GM19397 (cell line): ENCODE measurements around the gene RHAG.
"Not testable (repeated sequence)": the region's sequence is repeated elsewhere in the genome, so short reads cannot be mapped to it uniquely, and the experiment has no call there.

Source experiments
- ATAC-seq: cut with Tn5 transposase; IDR thresholded peaks from one replicate; pipeline ENCODE4 v1.9.1; 2021; ENCODE audit warnings: mild to moderate bottlenecking, moderate library complexity; ENCODE audit not compliant: unreplicated experiment

The RHAG gene

GRCh38 chr6:49636713-49637349 lies at the start of gene RHAG:
RHAG (minus strand) TSS chr6:49636839; CDS start chr6:49636812, 27 bp downstream.
- no peak for ATAC-seq

GRCh38 chr6:49676671-49677281 lies 40.1 kb upstream of the RHAG start:
- ATAC-seq: no peak

DNA sequence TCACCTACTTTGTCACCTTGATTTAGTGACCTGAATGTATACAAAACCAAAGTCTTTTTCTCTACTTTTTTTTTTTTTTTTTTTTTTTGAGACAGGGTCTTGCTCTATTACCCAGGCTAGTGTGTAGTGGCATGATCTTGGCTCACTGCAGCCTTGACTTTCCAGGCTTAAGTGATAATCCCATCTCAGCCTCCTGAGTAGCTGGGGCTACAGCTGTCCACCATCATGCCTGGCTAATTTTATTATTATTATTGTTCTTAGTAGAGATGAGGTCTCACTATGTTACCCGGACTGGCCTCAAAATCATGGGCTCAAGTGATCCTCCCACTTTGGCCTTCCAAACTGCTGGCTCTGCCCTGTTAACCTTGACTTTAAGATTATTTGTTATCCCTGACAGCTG lies 39.2 kb upstream of the RHAG start:
- ATAC-seq: no peak

DNA sequence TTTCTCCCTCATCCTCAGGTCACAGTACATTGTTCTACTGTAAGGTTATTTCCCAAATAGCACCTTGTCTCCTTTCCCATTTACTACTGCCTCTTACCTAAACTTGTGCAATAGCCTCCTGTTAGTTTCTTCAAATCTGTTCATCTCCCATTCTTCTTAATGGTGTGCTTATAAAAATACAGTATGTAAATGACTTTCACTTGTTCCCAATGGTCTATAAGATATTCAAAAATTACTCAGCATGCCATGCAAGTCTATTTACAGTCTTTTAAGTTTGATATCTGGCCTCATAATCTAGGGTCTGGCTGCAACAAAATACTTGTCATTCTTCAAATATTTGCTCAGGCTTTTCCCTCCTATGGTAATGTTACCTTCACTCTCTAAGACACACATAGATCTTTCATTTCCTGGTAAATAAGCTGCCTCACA lies 31.5 kb upstream of the RHAG start:
- ATAC-seq: no peak

DNA sequence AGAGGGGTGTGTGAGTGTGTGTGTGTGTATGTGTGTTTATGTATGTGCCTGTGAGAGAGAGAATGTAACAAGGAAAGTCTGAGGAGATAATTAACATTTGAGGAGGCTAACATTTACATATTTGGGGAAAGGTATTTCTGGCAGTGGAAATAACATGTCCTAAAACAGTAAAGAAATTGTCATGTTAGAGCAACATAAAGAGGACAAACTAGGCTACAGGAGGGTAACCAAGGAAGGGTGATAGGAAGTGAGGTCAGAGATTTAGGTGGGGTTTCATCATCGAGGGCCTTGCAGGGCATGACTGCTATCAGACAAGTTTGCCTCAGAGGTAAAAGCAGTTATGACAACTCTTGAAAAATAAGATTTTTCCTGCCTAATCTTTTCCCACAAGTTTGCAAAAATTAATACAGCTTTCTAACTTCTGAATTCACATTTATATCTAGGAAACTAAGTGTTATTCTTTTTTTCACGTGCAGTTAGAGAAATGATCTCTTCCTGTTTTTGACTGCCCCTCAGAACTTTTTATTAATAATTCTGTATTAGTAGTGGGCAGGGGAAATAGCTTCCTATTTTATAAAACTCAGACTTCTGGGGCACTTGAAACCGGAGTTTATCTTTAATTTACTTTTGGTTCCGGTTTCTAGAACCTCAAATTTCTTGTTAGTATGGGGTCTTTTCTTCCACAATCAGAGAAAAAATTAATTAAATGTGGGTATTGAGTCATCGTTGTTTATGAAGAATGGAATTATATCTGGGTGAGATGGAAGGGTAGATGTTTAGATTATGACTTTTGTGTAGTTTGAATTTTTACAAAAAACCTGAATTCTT lies 30.5 kb upstream of the RHAG start:
- no peak for ATAC-seq

DNA sequence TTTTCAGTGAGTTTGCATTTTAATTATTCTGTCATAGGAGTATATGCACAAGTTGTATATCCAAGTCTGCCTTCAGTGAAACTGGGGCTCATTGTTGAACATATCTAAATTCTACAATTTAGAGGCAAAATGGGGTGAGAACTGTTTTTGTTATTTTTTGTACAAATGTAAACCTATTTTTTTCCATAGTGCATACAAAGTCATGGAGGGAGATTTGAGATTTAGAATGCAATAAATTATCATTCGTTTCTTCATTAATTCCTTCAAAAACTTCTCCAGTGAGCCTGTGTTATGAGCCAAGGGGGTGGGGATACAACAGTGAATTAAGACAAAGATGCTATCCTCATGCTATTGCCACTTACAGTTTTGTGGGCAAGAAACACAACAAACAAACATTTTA lies 29.8 kb upstream of the RHAG start:
- ATAC-seq: no peak

DNA sequence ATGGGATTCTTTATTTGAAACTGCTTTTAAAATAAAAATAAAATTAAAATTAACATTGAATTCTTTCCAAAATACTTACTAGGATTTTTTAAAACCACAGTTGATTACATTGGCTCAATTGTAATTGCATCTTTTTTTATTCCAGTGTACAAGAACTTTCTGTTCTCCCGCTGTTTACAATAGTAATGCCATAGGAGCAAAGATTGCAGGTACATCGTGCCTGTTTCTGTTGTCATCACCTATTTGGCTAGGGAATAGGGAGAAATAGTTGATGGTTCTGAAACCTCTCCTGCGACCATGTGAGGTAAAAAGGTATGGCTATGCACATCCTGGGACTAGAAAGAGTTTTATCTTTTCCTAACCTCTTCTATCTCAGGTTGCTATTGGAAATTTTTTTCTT lies 28.2 kb upstream of the RHAG start:
- ATAC-seq: no peak

GRCh38 chr6:49664054-49664453 lies 27.4 kb upstream of the RHAG start:
- ATAC-seq: not testable (repeated sequence)

- no peak for ATAC-seq
Observed at GRCh38 chr6:49662892-49663261, 26.2 kb upstream of the RHAG start.

GRCh38 chr6:49662231-49662891 lies 25.7 kb upstream of the RHAG start:
- ATAC-seq: no peak

DNA sequence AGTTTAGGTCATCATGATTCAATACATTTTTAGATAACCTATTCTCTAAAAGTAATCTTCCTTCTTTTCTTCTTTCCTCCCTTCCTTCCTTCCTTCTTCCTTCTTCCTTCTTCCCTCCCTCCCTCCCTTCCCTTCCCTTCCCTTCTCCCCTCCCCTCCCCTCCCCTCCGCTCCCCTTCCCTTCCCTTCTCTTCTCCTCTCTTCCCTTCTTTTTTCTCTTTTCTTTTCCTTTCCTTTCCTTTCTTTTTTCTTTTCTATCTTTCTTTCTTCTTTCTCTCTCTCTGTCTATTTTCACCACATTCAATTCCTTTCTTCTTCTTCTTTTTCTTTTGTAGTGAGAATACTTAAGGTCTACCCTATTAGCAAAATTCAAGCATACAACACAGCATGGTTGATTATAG lies 17.3 kb upstream of the RHAG start:
- ATAC-seq: no peak

DNA sequence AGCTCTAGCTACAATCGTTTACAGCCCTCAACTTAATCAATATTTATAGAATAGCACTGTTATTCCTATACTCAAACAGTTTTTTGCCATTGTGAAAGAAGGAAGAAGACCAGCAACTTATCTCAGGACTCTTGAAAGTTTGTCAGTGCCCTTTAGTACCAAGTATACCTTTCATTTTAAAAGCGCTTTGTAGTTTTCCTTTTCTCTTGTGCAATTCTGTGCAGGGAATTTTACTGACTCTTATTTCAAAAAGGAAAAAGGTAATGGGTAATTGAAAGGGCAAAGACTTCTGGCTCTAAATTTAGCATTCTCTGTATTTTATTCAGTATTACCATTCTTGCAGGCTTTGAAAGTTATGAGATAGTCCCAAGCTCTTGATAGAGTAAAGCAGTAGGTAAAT lies 16.8 kb upstream of the RHAG start:
- ATAC-seq: no peak

GRCh38 chr6:49651239-49651638 lies 14.6 kb upstream of the RHAG start:
- no peak for ATAC-seq

GRCh38 chr6:49649988-49650387 lies 13.3 kb upstream of the RHAG start:
- no peak for ATAC-seq

- ATAC-seq: no peak
Observed at GRCh38 chr6:49648036-49648435, 11.4 kb upstream of the RHAG start.

DNA sequence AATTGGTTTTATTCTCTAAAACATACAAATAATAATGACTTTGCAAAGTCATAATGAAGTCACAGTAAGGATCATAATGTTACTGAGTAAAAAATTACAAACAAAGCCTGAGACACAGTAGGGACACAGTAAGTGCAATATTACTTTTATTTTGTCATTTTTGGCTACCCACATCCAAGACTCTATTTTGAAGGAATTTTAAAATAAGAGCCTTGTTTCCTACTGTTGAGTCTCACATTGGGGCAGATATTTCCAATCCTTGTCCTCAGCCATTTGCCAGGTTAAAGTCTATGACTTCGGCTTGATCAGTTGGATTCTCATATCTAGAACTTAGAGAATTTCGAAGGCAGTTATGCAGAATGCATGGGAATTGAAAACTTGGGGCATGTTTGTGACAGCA lies 10.8 kb upstream of the RHAG start:
- ATAC-seq: no peak

DNA sequence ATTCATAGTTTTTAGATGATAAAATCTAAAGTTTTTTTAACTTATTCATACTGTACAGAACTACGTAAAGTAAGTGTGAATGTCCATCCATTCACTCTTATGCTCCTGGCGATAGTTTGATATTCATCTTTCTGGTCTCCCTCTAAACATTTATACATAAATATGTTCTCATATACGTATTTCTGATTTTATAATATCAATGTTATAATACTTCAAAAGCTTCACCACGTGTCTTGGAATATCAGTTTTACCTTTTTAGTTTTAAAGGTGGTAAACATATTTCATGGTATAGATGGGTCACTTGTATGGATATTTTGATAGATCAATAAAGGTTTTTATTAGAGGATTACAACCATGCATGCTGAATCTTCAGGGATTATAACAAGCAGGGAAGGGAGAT lies 10.3 kb upstream of the RHAG start:
- ATAC-seq: no peak

DNA sequence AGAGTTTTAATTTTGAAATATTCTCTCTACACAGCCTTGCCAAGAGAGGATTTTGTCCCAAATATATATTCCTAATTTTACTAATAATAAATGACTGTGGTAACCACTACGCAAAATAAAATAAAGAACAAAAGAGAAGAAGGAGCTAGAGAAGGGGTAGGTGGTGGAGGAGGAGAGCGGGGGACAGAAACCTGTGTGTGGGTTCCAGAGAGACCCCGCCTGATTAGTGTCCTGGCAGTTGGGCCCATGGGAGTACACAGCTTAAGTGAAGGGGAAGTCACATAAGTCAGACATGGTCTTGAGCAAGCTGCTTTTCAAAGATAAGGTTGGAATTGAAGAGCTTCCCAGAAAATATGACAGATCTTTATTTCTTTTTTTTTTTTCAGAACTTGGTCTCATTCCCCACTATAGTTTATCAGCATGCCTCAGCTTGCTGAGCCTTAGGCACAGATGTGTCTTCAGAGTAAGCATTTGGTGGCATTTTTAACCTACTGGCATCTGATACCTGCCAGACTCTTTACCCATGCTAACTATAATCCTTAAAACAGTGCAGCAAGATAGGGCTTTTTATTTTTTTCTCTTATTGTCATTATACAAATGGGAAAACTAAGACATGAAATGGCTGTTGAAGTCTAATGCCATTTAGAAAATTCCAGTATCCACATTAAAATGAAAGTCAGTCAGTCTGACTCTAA lies 9.6 kb upstream of the RHAG start:
- no peak for ATAC-seq

DNA sequence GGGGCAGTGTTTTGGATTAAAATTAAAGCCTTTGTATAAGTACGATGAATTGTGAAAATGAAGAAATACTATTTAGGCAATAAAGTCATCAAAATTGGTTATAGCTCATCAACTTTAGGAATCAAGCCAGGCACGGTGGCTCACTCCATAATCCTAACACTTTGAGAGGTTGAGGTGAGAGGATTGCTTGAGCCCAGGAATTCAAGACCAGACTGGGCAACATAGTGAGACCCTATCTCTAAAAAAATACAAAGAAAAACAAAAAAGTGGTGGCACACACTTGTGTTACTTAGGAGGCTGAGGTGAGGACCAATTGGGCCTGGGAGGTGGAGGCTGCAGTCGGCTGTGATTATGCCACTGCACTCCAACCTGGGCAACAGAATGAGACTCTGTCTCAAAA lies 8.5 kb upstream of the RHAG start:
- ATAC-seq: no peak

- no peak for ATAC-seq
Observed at GRCh38 chr6:49639177-49639817, 2.7 kb upstream of the RHAG start.

- no peak for ATAC-seq
Observed at GRCh38 chr6:49637350-49637731, 702 bp upstream of the RHAG start.
